Keratinocyte (primary cell): Measurements from ENCODE around the gene SMIM38. TPM values are rescaled to one million over a fixed set of nuclear protein-coding genes. Genes with fewer than 3 reads are reported as not detected.

Experiments
- DNase-seq: peaks from one replicate; pipeline ENCODE4 v3.0.0-alpha.2; 2011; ENCODE audit warnings: low read depth, missing footprints, low spot score
- FAIRE-seq: peaks from 2 replicates; lab custom pipeline; 2011; peaks lifted over from hg19 to GRCh38; lab: Jason Lieb, UNC
- H2AFZ ChIP-seq: 2 replicates; pipeline ENCODE4 v1.6.0; 2012; ENCODE audit warnings: low read length, control low read depth, inconsistent platforms; ENCODE audit not compliant: control insufficient read depth
- H3K27ac ChIP-seq: 2 replicates; pipeline ENCODE4 v1.5.1; 2011; ENCODE audit warnings: low read length; ENCODE audit not compliant: control insufficient read depth, insufficient read depth
- H3K27me3 ChIP-seq: 3 replicates; pipeline ENCODE4 v1.6.0; 2011; ENCODE audit warnings: low read length; ENCODE audit not compliant: control insufficient read depth, insufficient read depth; ENCODE audit errors: extremely low read depth
- H3K36me3 ChIP-seq, 2 experiments: 2 replicates in 1 of 2; 3 replicates in 1 of 2; pipeline ENCODE4 v1.5.1; 2011; ENCODE audit warnings: low read length in 2 of 2, mild to moderate bottlenecking in 1 of 2; ENCODE audit not compliant: control insufficient read depth in 2 of 2, insufficient read depth in 2 of 2; ENCODE audit errors: extremely low read depth in 1 of 2
- H3K4me1 ChIP-seq: 3 replicates; pipeline ENCODE4 v1.5.1; 2011; ENCODE audit warnings: low read length; ENCODE audit not compliant: control insufficient read depth, insufficient read depth; ENCODE audit errors: extremely low read depth
- H3K4me2 ChIP-seq: 3 replicates; pipeline ENCODE4 v1.6.0; 2011; ENCODE audit warnings: low read depth, low read length; ENCODE audit not compliant: control insufficient read depth, insufficient read depth; ENCODE audit errors: extremely low read depth
- H3K4me3 ChIP-seq, 3 experiments: fragments of 200-600 bp in 1 of 3; sonication (generic) in 1 of 3; 2 replicates in 2 of 3; 3 replicates in 1 of 3; pipeline ENCODE4 v1.5.1; 2011 to 2016; ENCODE audit warnings: low read length in 3 of 3, mild to moderate bottlenecking in 3 of 3, control low read depth in 2 of 3, inconsistent platforms in 1 of 3, low read depth in 1 of 3, mixed read lengths in 1 of 3, mixed run types in 1 of 3, moderate library complexity in 1 of 3; ENCODE audit not compliant: control insufficient read depth in 2 of 3, insufficient read depth in 2 of 3; ENCODE audit errors: extremely low read depth in 1 of 3
- H3K79me2 ChIP-seq: 2 replicates; pipeline ENCODE4 v1.6.0; 2012; ENCODE audit warnings: low read length; ENCODE audit not compliant: control insufficient read depth, insufficient read depth
- H3K9ac ChIP-seq: 3 replicates; pipeline ENCODE4 v1.6.0; 2011; ENCODE audit warnings: low read length; ENCODE audit not compliant: control insufficient read depth, insufficient read depth; ENCODE audit errors: extremely low read depth
- H3K9me1 ChIP-seq: 3 replicates; pipeline ENCODE4 v1.6.0; 2011; ENCODE audit warnings: low read length; ENCODE audit not compliant: control insufficient read depth, insufficient read depth; ENCODE audit errors: extremely low read depth
- H3K9me3 ChIP-seq: 2 replicates; pipeline ENCODE4 v1.5.1; 2012; ENCODE audit warnings: low read depth, low read length; ENCODE audit not compliant: control insufficient read depth
- H4K20me1 ChIP-seq: 3 replicates; pipeline ENCODE4 v1.6.0; 2011; ENCODE audit warnings: low read length; ENCODE audit not compliant: control insufficient read depth, insufficient read depth; ENCODE audit errors: extremely low read depth
- EZH2 ChIP-seq: IDR thresholded peaks from one replicate; pipeline ENCODE4 v1.6.1; 2012; ENCODE audit warnings: inconsistent platforms, mild to moderate bottlenecking, low read length, moderate library complexity
- dilution Hi-C: fragments of 300-500 bp; cut with MboI; formaldehyde crosslinking; loops from one replicate; pipeline ENCODE4 v1.7.0; 2020; ENCODE audit warnings: low sequenced_read_pairs; ENCODE audit not compliant: extremely low pct_ligation_motif_present
- polyA plus RNA-seq, 5 experiments: library from polyadenylated mRNA; depleted of rRNA in 3 of 5; stranded (reverse) in 3 of 5; stranded (forward) in 1 of 5; unstranded in 1 of 5; fragments of >200 nt; gene quantifications; 1 replicate in 1 of 5; 2 replicates in 3 of 5; 3 replicates in 1 of 5; pipeline versions ENCODE4 v1.2.1 to v1.2.3, GENCODE V29; 2011 to 2012; ENCODE audit warnings: missing spikeins in 2 of 5, low read depth in 1 of 5, low replicate concordance in 1 of 5
- TF ChIP-seq, protein P1 (sequence below), 3 experiments: IDR thresholded peaks in 1 of 3; conservative IDR thresholded peaks in 1 of 3; optimal IDR thresholded peaks in 1 of 3; 2 replicates in 2 of 3; 3 replicates in 1 of 3; pipeline versions ENCODE3 to v1.5.1; 2011; ENCODE audit warnings: low read length in 3 of 3, mild to moderate bottlenecking in 3 of 3, moderate library complexity in 2 of 3, control low read depth in 1 of 3, inconsistent platforms in 1 of 3; ENCODE audit not compliant: insufficient read depth in 2 of 3; ENCODE audit errors: extremely low read depth in 1 of 3

Gene SMIM38
- polyA plus RNA-seq, 1 donor (not counting 4 experiments of a cell fraction or from before 2014, with no cell fraction given) = not detected

DNA sequence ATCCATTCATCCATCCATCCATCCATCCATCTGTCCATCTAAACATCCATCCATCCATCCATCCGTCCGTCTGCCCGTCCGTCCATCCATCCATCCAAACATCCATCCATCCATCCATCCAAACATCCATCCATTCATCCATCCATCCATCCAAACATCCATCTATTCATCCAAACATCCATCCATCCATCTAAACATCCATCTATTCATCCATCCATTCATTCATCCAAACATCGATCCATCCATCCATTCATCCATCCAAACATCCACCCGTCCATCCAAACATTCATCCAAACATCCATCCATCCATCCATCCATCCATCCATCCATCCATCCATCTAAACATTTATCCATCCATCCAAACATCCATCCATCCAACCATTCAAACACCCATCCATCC, 45.3 kb upstream of the SMIM38 start:
- no peak for FAIRE-seq
- Histone ChIP-seq H3K9me3 (no peaks in the 10 kb centered on the region), H3K9me1 (no peaks in the 10 kb centered on the region), H3K27me3 (peaks cover 22% of the 10 kb centered on the region), H2AFZ (no peak overlapping the region), H4K20me1 (no peaks in the 10 kb centered on the region), H3K4me1 (no peaks in the 10 kb centered on the region), H3K79me2 (no peaks in the 10 kb centered on the region), H3K4me3 (no peak overlapping the region), H3K27ac (no peak overlapping the region), H3K36me3 (no peaks in the 10 kb centered on the region), H3K4me2 (no peak overlapping the region), H3K9ac (no peak overlapping the region)
- DNase-seq = no peak
- TF ChIP-seq, protein P1, sequence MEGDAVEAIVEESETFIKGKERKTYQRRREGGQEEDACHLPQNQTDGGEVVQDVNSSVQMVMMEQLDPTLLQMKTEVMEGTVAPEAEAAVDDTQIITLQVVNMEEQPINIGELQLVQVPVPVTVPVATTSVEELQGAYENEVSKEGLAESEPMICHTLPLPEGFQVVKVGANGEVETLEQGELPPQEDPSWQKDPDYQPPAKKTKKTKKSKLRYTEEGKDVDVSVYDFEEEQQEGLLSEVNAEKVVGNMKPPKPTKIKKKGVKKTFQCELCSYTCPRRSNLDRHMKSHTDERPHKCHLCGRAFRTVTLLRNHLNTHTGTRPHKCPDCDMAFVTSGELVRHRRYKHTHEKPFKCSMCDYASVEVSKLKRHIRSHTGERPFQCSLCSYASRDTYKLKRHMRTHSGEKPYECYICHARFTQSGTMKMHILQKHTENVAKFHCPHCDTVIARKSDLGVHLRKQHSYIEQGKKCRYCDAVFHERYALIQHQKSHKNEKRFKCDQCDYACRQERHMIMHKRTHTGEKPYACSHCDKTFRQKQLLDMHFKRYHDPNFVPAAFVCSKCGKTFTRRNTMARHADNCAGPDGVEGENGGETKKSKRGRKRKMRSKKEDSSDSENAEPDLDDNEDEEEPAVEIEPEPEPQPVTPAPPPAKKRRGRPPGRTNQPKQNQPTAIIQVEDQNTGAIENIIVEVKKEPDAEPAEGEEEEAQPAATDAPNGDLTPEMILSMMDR (optimal IDR thresholded peaks at IDR 0.05 in 1 of 3, IDR thresholded peaks at IDR 0.05 in 1 of 3, conservative IDR thresholded peaks at IDR 0.05 in 1 of 3; ENCODE audit: extremely low read depth in 1 of 3, insufficient read depth in 2 of 3, low read length in 3 of 3) = no peak
- TF ChIP-seq EZH2 = no peak
- dilution Hi-C loops = loop anchor here (10.0 to 25.0 kb wide), 2 partner anchors 127 to 554 kb away; no protein-coding TSS in a partner anchor

DNA sequence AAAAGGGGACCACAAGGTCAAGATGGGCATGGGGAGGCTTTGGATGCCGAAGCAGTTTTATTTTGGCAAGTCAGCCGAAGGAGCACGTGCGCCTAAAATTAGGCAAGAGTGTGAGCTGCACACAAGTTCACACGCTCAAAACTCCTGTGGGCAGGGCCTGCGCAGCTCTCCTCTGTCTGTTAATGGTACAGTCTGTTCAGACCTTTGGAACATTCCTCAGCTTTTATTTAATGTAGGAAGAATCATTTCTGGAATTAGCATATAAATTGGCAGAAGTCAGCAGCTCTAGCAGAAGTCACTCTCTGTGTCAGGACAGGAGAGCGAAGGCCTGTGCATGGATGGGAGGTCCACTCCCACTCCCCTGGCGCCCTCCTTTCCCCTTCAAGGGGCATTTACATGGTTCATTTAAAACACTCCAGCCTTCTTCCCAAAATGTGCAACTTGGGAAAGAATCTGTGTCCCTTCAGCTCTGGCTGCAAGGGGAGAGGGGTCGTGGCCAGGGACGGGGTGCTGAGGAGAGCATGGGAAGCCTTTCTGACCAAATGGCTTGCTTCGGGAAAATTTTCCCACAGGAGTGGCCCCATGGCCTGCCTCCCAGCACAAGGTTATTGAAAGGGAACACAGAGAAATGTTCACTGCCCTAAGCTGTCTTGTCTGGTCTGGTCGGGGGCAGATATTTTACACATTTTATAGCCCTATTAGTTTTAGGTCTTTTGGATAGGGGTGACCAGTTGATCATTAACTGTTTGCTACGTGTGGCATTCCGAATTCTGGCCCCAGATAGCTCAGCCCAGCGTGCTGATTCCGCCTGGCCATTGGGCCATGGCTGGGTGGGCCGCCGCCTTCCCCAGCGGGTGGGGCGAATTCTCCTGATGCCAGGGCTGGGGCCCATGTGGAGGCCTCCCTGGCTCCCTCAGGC, 43.9 kb upstream of the SMIM38 start:
- H3K27me3 ChIP-seq = peaks cover 33% of the 10 kb centered on the region
- dilution Hi-C loops = loop anchor here (10.0 to 25.0 kb wide), 2 partner anchors 125 to 553 kb away; no protein-coding TSS in a partner anchor
- H2AFZ ChIP-seq = no peak overlapping the region
- TF ChIP-seq, protein P1 (optimal IDR thresholded peaks at IDR 0.05 in 1 of 3, IDR thresholded peaks at IDR 0.05 in 1 of 3, conservative IDR thresholded peaks at IDR 0.05 in 1 of 3; ENCODE audit: extremely low read depth in 1 of 3, insufficient read depth in 2 of 3, low read length in 3 of 3) = no peak
- TF ChIP-seq EZH2 = no peak
- H3K4me2 ChIP-seq = no peak overlapping the region
- H3K9ac ChIP-seq = no peak overlapping the region
- FAIRE-seq (no peak), DNase-seq (no peak)
- H4K20me1 ChIP-seq = no peaks in the 10 kb centered on the region
- H3K36me3 ChIP-seq = no peaks in the 10 kb centered on the region
- H3K79me2 ChIP-seq = no peaks in the 10 kb centered on the region
- no peaks in the 10 kb centered on the region for H3K4me1 ChIP-seq
- H3K4me3 ChIP-seq = no peak overlapping the region
- no peak overlapping the region for H3K27ac ChIP-seq
- H3K9me3 ChIP-seq = no peaks in the 10 kb centered on the region
- H3K9me1 ChIP-seq = no peaks in the 10 kb centered on the region
